Astrocyte (in vitro differentiated cells and primary cell): ENCODE results near the gene TPRX1.

ENCODE experiments used
- EZH2 ChIP-seq: IDR thresholded peaks from 2 replicates; pipeline ENCODE4 v1.6.1; 2012; ENCODE audit warnings: mild to moderate bottlenecking, low read length, inconsistent platforms; ENCODE audit not compliant: insufficient read depth
- TF ChIP-seq, protein P1 (sequence below): IDR thresholded peaks from 2 replicates; pipeline ENCODE4 v1.5.1; 2011; ENCODE audit warnings: low read depth, mild to moderate bottlenecking, inconsistent platforms, low read length, moderate library complexity; ENCODE audit not compliant: insufficient read depth

- TF ChIP-seq, protein P1, sequence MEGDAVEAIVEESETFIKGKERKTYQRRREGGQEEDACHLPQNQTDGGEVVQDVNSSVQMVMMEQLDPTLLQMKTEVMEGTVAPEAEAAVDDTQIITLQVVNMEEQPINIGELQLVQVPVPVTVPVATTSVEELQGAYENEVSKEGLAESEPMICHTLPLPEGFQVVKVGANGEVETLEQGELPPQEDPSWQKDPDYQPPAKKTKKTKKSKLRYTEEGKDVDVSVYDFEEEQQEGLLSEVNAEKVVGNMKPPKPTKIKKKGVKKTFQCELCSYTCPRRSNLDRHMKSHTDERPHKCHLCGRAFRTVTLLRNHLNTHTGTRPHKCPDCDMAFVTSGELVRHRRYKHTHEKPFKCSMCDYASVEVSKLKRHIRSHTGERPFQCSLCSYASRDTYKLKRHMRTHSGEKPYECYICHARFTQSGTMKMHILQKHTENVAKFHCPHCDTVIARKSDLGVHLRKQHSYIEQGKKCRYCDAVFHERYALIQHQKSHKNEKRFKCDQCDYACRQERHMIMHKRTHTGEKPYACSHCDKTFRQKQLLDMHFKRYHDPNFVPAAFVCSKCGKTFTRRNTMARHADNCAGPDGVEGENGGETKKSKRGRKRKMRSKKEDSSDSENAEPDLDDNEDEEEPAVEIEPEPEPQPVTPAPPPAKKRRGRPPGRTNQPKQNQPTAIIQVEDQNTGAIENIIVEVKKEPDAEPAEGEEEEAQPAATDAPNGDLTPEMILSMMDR, result no peak
- TF ChIP-seq EZH2, result no peak
These were observed 26.1 kb downstream of the TPRX1 start, which contains the start of gene SELENOW for GRCh38 chr19:47778049-47778953.
